GM12878 (cell line): ENCODE results near the gene KBTBD3. TPM values are rescaled to one million over a fixed set of nuclear protein-coding genes. Genes with fewer than 3 reads are reported as not detected.

Source experiments
- CBX3 ChIP-seq: fragments of 200-600 bp; sonication (generic); IDR thresholded peaks from 2 replicates; pipeline ENCODE4 v1.6.1; 2016; ENCODE audit warnings: low read depth, borderline replicate concordance
- EGR1 ChIP-seq, 2 experiments: IDR thresholded peaks; 1 replicate in 1 of 2; 2 replicates in 1 of 2; pipeline ENCODE4 v1.6.1; 2011 to 2012; ENCODE audit warnings: low read depth in 2 of 2, low read length in 2 of 2, borderline replicate concordance in 1 of 2, mild to moderate bottlenecking in 1 of 2, moderate library complexity in 1 of 2
- ETV6 ChIP-seq, 2 experiments: fragments of 450-650 bp in 1 of 2; IDR thresholded peaks in 1 of 2; conservative IDR thresholded peaks in 1 of 2; 2 replicates each; pipeline ENCODE4 v1.6.1; 2014; ENCODE audit warnings: antibody characterized with exemption in 1 of 2, borderline replicate concordance in 1 of 2, low read depth in 1 of 2, mild to moderate bottlenecking in 1 of 2, moderate library complexity in 1 of 2
- LARP7 ChIP-seq: fragments of 450-650 bp; IDR thresholded peaks from 2 replicates; pipeline ENCODE4 v1.6.1; 2017; ENCODE audit warnings: mild to moderate bottlenecking
- NFYA ChIP-seq: IDR thresholded peaks from 2 replicates; pipeline ENCODE4 v1.6.1; 2011; ENCODE audit warnings: low read depth, mild to moderate bottlenecking, low read length, improper control_type of control experiment, borderline replicate concordance
- NRF1 ChIP-seq: conservative IDR thresholded peaks from 2 replicates; pipeline ENCODE4 v1.6.1; 2011; ENCODE audit warnings: mild to moderate bottlenecking, low read depth, low read length, improper control_type of control experiment
- POU2F2 ChIP-seq: IDR thresholded peaks from 3 replicates; pipeline ENCODE4 v1.6.1; 2011; ENCODE audit warnings: low read depth, mild to moderate bottlenecking, low read length, borderline replicate concordance
- RAD21 ChIP-seq: IDR thresholded peaks from 2 replicates; pipeline ENCODE4 v1.6.1; 2011; ENCODE audit warnings: mild to moderate bottlenecking, low read depth, low read length, moderate library complexity; ENCODE audit not compliant: insufficient read depth
- RCOR1 ChIP-seq: conservative IDR thresholded peaks from 2 replicates; pipeline ENCODE4 v1.6.1; 2012; ENCODE audit warnings: low read depth, low read length, improper control_type of control experiment
- SIX5 ChIP-seq: IDR thresholded peaks from 2 replicates; pipeline ENCODE4 v1.6.1; 2011; ENCODE audit warnings: mild to moderate bottlenecking, low read depth, low read length, moderate library complexity; ENCODE audit not compliant: severe bottlenecking
- SMAD5 ChIP-seq: IDR thresholded peaks from 2 replicates; pipeline ENCODE4 v1.6.1; 2016; ENCODE audit warnings: antibody characterized with exemption, low read depth
- SUPT20H ChIP-seq: IDR thresholded peaks from 2 replicates; pipeline ENCODE4 v1.6.1; 2011; ENCODE audit warnings: low read depth, mild to moderate bottlenecking, low read length, moderate library complexity, borderline replicate concordance; ENCODE audit not compliant: control insufficient read depth
- polyA plus RNA-seq, 11 experiments: library from polyadenylated mRNA; depleted of rRNA in 4 of 11; unstranded in 6 of 11; stranded (reverse) in 5 of 11; fragments of >200 nt; fragmentation: Nextera tagmentation in 4 of 11; fragmentation: Illumina TruSeq in 1 of 11; extraction: Ambion mirVana in 4 of 11; extraction: Trizol in 1 of 11; gene quantifications; 1 replicate in 1 of 11; 2 replicates in 10 of 11; pipeline versions ENCODE4 v1.2.1 to v1.2.3, GENCODE V29; 2011 to 2016; ENCODE audit warnings: inconsistent platforms in 2 of 11, missing spikeins in 2 of 11, low read depth in 1 of 11
- total RNA-seq, 4 experiments: library from RNA; depleted of rRNA in 3 of 4; stranded (reverse); fragments of >200 nt in 3 of 4; fragmentation: Illumina TruSeq in 1 of 4; extraction: Trizol in 1 of 4; gene quantifications; 2 replicates each; pipeline versions ENCODE4 v1.2.1 to v1.2.3, GENCODE V29; 2013 to 2021
- TF ChIP-seq, protein P1 (sequence below): IDR thresholded peaks from 2 replicates; pipeline ENCODE4 v1.6.1; 2012; ENCODE audit warnings: improper control_type of control experiment, low read depth, low read length; ENCODE audit not compliant: insufficient replicate concordance
- TF ChIP-seq, protein P2 (sequence below): fragments of 450-650 bp; IDR thresholded peaks from 2 replicates; pipeline ENCODE4 v1.6.1; 2016; ENCODE audit warnings: mild to moderate bottlenecking, moderate library complexity, borderline replicate concordance
- TF ChIP-seq, protein P3 (sequence below): fragments of 450-650 bp; IDR thresholded peaks from 2 replicates; pipeline ENCODE4 v1.6.1; 2016; ENCODE audit warnings: mild to moderate bottlenecking
- TF ChIP-seq, protein P4 (sequence below): IDR thresholded peaks from 2 replicates; pipeline ENCODE4 v1.6.1; 2012; ENCODE audit warnings: low read depth, low read length, improper control_type of control experiment

Gene KBTBD3
- total and polyA plus RNA-seq, 10 of the 15 experiments (the other 5 are each of a cell fraction or from before 2014, with no cell fraction given), result 1.9 to 18.1 (median 8.4) TPM

DNA sequence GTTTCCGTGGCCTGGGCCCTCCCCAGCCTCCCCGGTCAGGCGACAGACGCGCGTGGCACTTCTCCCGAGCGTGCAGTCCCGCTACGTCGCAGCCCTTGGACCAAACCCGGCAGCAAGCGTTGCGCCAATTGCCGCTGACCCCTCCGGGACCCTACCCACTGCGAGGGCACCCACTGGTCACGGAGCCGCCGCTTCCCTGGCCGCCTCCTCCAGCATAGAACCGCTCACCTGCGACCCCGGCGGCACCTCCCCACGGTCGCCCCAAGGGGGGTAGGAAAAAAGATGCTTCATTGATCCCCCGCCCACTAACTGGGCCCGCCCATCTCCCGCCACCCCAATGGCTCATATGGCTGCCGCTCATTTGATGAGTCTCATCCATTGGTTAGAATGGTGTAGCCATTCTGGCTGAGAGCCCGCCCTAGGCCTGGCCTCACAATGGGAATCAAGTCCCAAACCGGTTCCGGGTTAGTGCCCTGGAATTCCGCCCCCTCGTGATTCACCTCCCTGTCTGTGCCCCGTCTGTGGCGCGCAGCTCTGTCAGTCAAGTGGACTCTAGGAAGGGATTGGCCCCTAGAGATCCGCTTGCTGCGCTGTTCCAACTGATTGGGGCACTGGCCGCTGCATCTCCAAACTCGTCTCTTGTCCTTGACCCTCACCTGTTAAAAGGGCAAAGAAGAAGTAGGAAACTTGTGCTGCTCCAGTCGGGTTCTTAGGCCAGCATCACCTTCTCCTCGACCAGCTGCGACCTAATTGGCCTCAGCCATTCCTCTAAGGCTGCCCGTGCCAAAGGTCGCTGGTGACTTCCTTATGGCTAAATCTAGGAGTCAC, 55.0 kb downstream of the KBTBD3 start, which contains the start of gene MSANTD4 (continued):
- TF ChIP-seq, protein P1, sequence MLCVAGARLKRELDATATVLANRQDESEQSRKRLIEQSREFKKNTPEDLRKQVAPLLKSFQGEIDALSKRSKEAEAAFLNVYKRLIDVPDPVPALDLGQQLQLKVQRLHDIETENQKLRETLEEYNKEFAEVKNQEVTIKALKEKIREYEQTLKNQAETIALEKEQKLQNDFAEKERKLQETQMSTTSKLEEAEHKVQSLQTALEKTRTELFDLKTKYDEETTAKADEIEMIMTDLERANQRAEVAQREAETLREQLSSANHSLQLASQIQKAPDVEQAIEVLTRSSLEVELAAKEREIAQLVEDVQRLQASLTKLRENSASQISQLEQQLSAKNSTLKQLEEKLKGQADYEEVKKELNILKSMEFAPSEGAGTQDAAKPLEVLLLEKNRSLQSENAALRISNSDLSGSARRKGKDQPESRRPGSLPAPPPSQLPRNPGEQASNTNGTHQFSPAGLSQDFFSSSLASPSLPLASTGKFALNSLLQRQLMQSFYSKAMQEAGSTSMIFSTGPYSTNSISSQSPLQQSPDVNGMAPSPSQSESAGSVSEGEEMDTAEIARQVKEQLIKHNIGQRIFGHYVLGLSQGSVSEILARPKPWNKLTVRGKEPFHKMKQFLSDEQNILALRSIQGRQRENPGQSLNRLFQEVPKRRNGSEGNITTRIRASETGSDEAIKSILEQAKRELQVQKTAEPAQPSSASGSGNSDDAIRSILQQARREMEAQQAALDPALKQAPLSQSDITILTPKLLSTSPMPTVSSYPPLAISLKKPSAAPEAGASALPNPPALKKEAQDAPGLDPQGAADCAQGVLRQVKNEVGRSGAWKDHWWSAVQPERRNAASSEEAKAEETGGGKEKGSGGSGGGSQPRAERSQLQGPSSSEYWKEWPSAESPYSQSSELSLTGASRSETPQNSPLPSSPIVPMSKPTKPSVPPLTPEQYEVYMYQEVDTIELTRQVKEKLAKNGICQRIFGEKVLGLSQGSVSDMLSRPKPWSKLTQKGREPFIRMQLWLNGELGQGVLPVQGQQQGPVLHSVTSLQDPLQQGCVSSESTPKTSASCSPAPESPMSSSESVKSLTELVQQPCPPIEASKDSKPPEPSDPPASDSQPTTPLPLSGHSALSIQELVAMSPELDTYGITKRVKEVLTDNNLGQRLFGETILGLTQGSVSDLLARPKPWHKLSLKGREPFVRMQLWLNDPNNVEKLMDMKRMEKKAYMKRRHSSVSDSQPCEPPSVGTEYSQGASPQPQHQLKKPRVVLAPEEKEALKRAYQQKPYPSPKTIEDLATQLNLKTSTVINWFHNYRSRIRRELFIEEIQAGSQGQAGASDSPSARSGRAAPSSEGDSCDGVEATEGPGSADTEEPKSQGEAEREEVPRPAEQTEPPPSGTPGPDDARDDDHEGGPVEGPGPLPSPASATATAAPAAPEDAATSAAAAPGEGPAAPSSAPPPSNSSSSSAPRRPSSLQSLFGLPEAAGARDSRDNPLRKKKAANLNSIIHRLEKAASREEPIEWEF, result no peak
- TF ChIP-seq LARP7 (peak; percentile 60; the same call in 1 of the 2 replicates), SIX5 (peak; percentile 28), RCOR1 (no peak), ETV6 (conservative IDR thresholded peaks at IDR 0.05 in 1 of 2, IDR thresholded peaks at IDR 0.05 in 1 of 2; ENCODE audit: borderline replicate concordance in 1 of 2, low read depth in 1 of 2) (no peak), SUPT20H (no peak), RAD21 (no peak), NRF1 (no peak), POU2F2 (peak; percentile 34; the same call in 1 of the 3 replicates), SMAD5 (no peak), NFYA (peak; percentile 63), CBX3 (no peak), EGR1 (IDR thresholded peaks at IDR 0.05; ENCODE audit: borderline replicate concordance in 1 of 2, low read depth in 2 of 2, low read length in 2 of 2) (peak in 1 of 2 experiments; percentile 24; a peak in 1 of 3 replicates)
- TF ChIP-seq, protein P2, sequence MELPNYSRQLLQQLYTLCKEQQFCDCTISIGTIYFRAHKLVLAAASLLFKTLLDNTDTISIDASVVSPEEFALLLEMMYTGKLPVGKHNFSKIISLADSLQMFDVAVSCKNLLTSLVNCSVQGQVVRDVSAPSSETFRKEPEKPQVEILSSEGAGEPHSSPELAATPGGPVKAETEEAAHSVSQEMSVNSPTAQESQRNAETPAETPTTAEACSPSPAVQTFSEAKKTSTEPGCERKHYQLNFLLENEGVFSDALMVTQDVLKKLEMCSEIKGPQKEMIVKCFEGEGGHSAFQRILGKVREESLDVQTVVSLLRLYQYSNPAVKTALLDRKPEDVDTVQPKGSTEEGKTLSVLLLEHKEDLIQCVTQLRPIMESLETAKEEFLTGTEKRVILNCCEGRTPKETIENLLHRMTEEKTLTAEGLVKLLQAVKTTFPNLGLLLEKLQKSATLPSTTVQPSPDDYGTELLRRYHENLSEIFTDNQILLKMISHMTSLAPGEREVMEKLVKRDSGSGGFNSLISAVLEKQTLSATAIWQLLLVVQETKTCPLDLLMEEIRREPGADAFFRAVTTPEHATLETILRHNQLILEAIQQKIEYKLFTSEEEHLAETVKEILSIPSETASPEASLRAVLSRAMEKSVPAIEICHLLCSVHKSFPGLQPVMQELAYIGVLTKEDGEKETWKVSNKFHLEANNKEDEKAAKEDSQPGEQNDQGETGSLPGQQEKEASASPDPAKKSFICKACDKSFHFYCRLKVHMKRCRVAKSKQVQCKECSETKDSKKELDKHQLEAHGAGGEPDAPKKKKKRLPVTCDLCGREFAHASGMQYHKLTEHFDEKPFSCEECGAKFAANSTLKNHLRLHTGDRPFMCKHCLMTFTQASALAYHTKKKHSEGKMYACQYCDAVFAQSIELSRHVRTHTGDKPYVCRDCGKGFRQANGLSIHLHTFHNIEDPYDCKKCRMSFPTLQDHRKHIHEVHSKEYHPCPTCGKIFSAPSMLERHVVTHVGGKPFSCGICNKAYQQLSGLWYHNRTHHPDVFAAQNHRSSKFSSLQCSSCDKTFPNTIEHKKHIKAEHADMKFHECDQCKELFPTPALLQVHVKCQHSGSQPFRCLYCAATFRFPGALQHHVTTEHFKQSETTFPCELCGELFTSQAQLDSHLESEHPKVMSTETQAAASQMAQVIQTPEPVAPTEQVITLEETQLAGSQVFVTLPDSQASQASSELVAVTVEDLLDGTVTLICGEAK, result peak; percentile 93
- TF ChIP-seq, protein P3, sequence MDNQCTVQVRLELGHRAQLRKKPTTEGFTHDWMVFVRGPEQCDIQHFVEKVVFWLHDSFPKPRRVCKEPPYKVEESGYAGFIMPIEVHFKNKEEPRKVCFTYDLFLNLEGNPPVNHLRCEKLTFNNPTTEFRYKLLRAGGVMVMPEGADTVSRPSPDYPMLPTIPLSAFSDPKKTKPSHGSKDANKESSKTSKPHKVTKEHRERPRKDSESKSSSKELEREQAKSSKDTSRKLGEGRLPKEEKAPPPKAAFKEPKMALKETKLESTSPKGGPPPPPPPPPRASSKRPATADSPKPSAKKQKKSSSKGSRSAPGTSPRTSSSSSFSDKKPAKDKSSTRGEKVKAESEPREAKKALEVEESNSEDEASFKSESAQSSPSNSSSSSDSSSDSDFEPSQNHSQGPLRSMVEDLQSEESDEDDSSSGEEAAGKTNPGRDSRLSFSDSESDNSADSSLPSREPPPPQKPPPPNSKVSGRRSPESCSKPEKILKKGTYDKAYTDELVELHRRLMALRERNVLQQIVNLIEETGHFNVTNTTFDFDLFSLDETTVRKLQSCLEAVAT, result peak; percentile 95
- TF ChIP-seq, protein P4, sequence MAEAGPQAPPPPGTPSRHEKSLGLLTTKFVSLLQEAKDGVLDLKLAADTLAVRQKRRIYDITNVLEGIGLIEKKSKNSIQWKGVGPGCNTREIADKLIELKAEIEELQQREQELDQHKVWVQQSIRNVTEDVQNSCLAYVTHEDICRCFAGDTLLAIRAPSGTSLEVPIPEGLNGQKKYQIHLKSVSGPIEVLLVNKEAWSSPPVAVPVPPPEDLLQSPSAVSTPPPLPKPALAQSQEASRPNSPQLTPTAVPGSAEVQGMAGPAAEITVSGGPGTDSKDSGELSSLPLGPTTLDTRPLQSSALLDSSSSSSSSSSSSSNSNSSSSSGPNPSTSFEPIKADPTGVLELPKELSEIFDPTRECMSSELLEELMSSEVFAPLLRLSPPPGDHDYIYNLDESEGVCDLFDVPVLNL, result no peak
